Hepatocyte (in vitro differentiated cells): ENCODE results near the gene ECT2L. TPM values are rescaled to one million over a fixed set of nuclear protein-coding genes. Genes with fewer than 3 reads are reported as not detected.

ENCODE experiments used
- DNase-seq: peaks from one replicate; pipeline ENCODE4 v3.0.0-alpha.2; 2016; ENCODE audit warnings: low spot score
- H2AFZ ChIP-seq: fragments of 200-600 bp; sonication (generic); 2 replicates; pipeline ENCODE4 v1.6.0; 2016; ENCODE audit warnings: antibody characterized with exemption, mild to moderate bottlenecking
- H3K27ac ChIP-seq: fragments of 200-600 bp; sonication (generic); 2 replicates; pipeline ENCODE4 v1.5.1; 2016; ENCODE audit warnings: mild to moderate bottlenecking
- H3K27me3 ChIP-seq: fragments of 200-600 bp; sonication (generic); 2 replicates; pipeline ENCODE4 v1.6.1; 2016
- H3K36me3 ChIP-seq: fragments of 200-600 bp; sonication (generic); replicated peaks from 2 replicates; pipeline ENCODE4 v1.5.1; 2016; ENCODE audit warnings: low read depth; ENCODE audit not compliant: insufficient read depth
- H3K4me1 ChIP-seq: fragments of 200-600 bp; sonication (generic); 2 replicates; pipeline ENCODE4 v1.5.1; 2016; ENCODE audit warnings: mild to moderate bottlenecking, moderate library complexity; ENCODE audit not compliant: insufficient read depth
- H3K4me2 ChIP-seq: fragments of 200-600 bp; sonication (generic); 2 replicates; pipeline ENCODE4 v1.6.0; 2016
- H3K4me3 ChIP-seq: fragments of 200-600 bp; sonication (generic); 2 replicates; pipeline ENCODE4 v1.5.1; 2016; ENCODE audit warnings: mild to moderate bottlenecking
- H3K79me2 ChIP-seq: fragments of 200-600 bp; sonication (generic); 2 replicates; pipeline ENCODE4 v1.6.0; 2017; ENCODE audit warnings: mild to moderate bottlenecking
- H3K9me2 ChIP-seq: fragments of 200-600 bp; sonication (generic); replicated peaks from 2 replicates; pipeline ENCODE4 v1.6.0; 2017; ENCODE audit warnings: mild to moderate bottlenecking; ENCODE audit not compliant: insufficient read depth
- H3K9me3 ChIP-seq: fragments of 200-600 bp; sonication (generic); 2 replicates; pipeline ENCODE4 v1.5.1; 2016; ENCODE audit warnings: low read depth, mild to moderate bottlenecking
- H4K20me1 ChIP-seq: fragments of 200-600 bp; sonication (generic); 2 replicates; pipeline ENCODE4 v1.6.0; 2016; ENCODE audit warnings: mild to moderate bottlenecking; ENCODE audit not compliant: insufficient read depth, poor library complexity, severe bottlenecking
- CTCF ChIP-seq: fragments of 200-600 bp; sonication (generic); IDR thresholded peaks from 2 replicates; pipeline ENCODE4 v1.5.1; 2016; ENCODE audit warnings: antibody characterized with exemption, mild to moderate bottlenecking; ENCODE audit not compliant: poor library complexity
- EZH2 ChIP-seq: fragments of 200-600 bp; sonication (generic); IDR thresholded peaks from 2 replicates; pipeline ENCODE4 v1.6.1; 2016; ENCODE audit warnings: antibody characterized with exemption, mild to moderate bottlenecking, borderline replicate concordance
- EZH2phosphoT487 ChIP-seq: fragments of 200-600 bp; sonication (generic); IDR thresholded peaks from one replicate; pipeline ENCODE4 v1.6.1; 2018; ENCODE audit warnings: antibody characterized with exemption, mild to moderate bottlenecking, low read depth, moderate library complexity; ENCODE audit not compliant: unreplicated experiment, severe bottlenecking
- WGBS: methylation state at CpG from one replicate; pipeline ENCODE4 v1.1.6; 2016; ENCODE audit warnings: low lambda C conversion rate; ENCODE audit errors: missing lambda C conversion rate; 5-methylcytosine and 5-hydroxymethylcytosine counted together
- polyA plus RNA-seq: library from polyadenylated mRNA; unstranded; fragments of >200 nt; fragmentation: Nextera tagmentation; extraction: Ambion mirVana; gene quantifications from 2 replicates; pipeline ENCODE4 v1.2.1, GENCODE V29; 2016
- total RNA-seq: library from RNA; depleted of rRNA; stranded (reverse); fragments of >200 nt; gene quantifications from 2 replicates; pipeline ENCODE4 v1.2.3, GENCODE V29; 2014

ECT2L gene
- total and polyA plus RNA-seq, 2 experiments from 2014 or later = not detected

- Histone ChIP-seq H2AFZ (no peak overlapping the region), H3K27ac (no peak overlapping the region), H3K9me3 (no peaks in the 10 kb centered on the region), H3K9me2 (no peaks in the 10 kb centered on the region), H3K27me3 (no peaks in the 10 kb centered on the region), H3K4me3 (no peak overlapping the region), H3K4me1 (no peaks in the 10 kb centered on the region), H3K4me2 (no peak overlapping the region), H3K36me3 (no peaks in the 10 kb centered on the region), H4K20me1 (no peaks in the 10 kb centered on the region), H3K79me2 (no peaks in the 10 kb centered on the region)
- no peak for TF ChIP-seq EZH2
- no peak for TF ChIP-seq EZH2phosphoT487
- TF ChIP-seq CTCF = peak; percentile 75
- peak; percentile 49 for DNase-seq
- 95% methylated on average over 3 of the region's 3 CpGs for WGBS
These were observed 29.8 kb upstream of the ECT2L start for GRCh38 chr6:138765896-138766655.

- TF ChIP-seq EZH2phosphoT487 = no peak
- no peak for TF ChIP-seq EZH2
- Histone ChIP-seq H2AFZ (no peak overlapping the region), H3K4me2 (no peak overlapping the region), H3K9me2 (no peaks in the 10 kb centered on the region), H3K36me3 (no peaks in the 10 kb centered on the region), H3K9me3 (no peaks in the 10 kb centered on the region), H3K27me3 (no peaks in the 10 kb centered on the region), H4K20me1 (no peaks in the 10 kb centered on the region), H3K4me3 (no peak overlapping the region), H3K27ac (peak overlapping the region; percentile 39), H3K79me2 (peaks cover 3% of the 10 kb centered on the region), H3K4me1 (no peaks in the 10 kb centered on the region)
- peak; percentile 29 for DNase-seq
- 41% methylated on average over 6 of the region's 6 CpGs for WGBS
These were observed 26.7 kb upstream of the ECT2L start for GRCh38 chr6:138769102-138769676.

GRCh38 chr6:138772596-138773176 is 23.2 kb upstream of the ECT2L start:
- Histone ChIP-seq H3K27ac (peak overlapping the region; percentile 28), H3K79me2 (peaks cover 9% of the 10 kb centered on the region), H3K4me1 (peaks cover 4% of the 10 kb centered on the region), H2AFZ (peak overlapping the region; percentile 66), H3K27me3 (no peaks in the 10 kb centered on the region), H3K4me2 (peak overlapping the region; percentile 75), H3K4me3 (peak overlapping the region; percentile 37), H3K9me2 (no peaks in the 10 kb centered on the region), H4K20me1 (no peaks in the 10 kb centered on the region), H3K9me3 (no peaks in the 10 kb centered on the region), H3K36me3 (no peaks in the 10 kb centered on the region)
- DNase-seq = no peak
- WGBS = 32% methylated on average over 8 of the region's 8 CpGs
- TF ChIP-seq CTCF = no peak
- TF ChIP-seq EZH2 = no peak
- TF ChIP-seq EZH2phosphoT487 = no peak
